NOMO-1 treated with dmso at 0.1 percent for 144 hours (cell line): ENCODE results near the gene KCNK17.

ENCODE experiments used
- DNase-seq: peaks from one replicate; lab custom pipeline; 2025; ENCODE audit not compliant: unreplicated experiment; lab: John Stamatoyannopoulos, UW

Gene KCNK17

GRCh38 chr6:39338397-39338796 is 24.2 kb upstream of the KCNK17 start:
- DNase-seq = no peak

- peak; percentile 29 for DNase-seq
Observed at GRCh38 chr6:39335780-39336545, 21.7 kb upstream of the KCNK17 start.

- DNase-seq = no peak
Observed at GRCh38 chr6:39333644-39334438, 19.6 kb upstream of the KCNK17 start.

- DNase-seq = no peak
Observed at GRCh38 chr6:39330476-39330875, 16.3 kb upstream of the KCNK17 start.

GRCh38 chr6:39330057-39330456 is 15.8 kb upstream of the KCNK17 start:
- peak; percentile 63 for DNase-seq

GRCh38 chr6:39328066-39328465 is 13.8 kb upstream of the KCNK17 start:
- DNase-seq = no peak

- no peak for DNase-seq
Observed at GRCh38 chr6:39327507-39327906, 13.3 kb upstream of the KCNK17 start.

- no peak for DNase-seq
Observed at GRCh38 chr6:39322306-39322850, 8.2 kb upstream of the KCNK17 start, which contains the start of gene KCNK16. Gene KCNK16, minus strand, starts transcription at chr6:39322702. Its CDS starts 162 bp downstream, at chr6:39322540.

GRCh38 chr6:39321761-39322160 is 7.5 kb upstream of the KCNK17 start:
- no peak for DNase-seq

- no peak for DNase-seq
Observed at GRCh38 chr6:39320363-39320984, 6.3 kb upstream of the KCNK17 start.

- no peak for DNase-seq
Observed at GRCh38 chr6:39319621-39320362, 5.6 kb upstream of the KCNK17 start.

GRCh38 chr6:39317256-39317655 is 3.0 kb upstream of the KCNK17 start:
- DNase-seq = no peak

GRCh38 chr6:39313526-39314272 is 520 bp downstream of the KCNK17 start:
- DNase-seq = no peak

- no peak for DNase-seq
Observed at GRCh38 chr6:39312912-39313525, 1.2 kb downstream of the KCNK17 start.

GRCh38 chr6:39310542-39310941 is 3.7 kb downstream of the KCNK17 start:
- DNase-seq = no peak

- DNase-seq = no peak
Observed at GRCh38 chr6:39309942-39310531, 4.2 kb downstream of the KCNK17 start.

GRCh38 chr6:39307462-39307861 is 6.8 kb downstream of the KCNK17 start:
- no peak for DNase-seq

GRCh38 chr6:39304951-39305350 is 9.3 kb downstream of the KCNK17 start:
- DNase-seq = no peak

GRCh38 chr6:39303425-39304153 is 10.6 kb downstream of the KCNK17 start:
- no peak for DNase-seq
